Stomach (tissue), 9 donors: ENCODE measurements around the gene SPATS2. TPM values are rescaled to one million over a fixed set of nuclear protein-coding genes. Genes with fewer than 3 reads are reported as not detected.
A peak's percentile ranks its signal among the peaks of the same experiment; 100 is the strongest.

Experiments
- DNase-seq, 2 donors: peaks; one replicate each; pipeline versions ENCODE4 v3.0.0 to v3.0.0-alpha.2; 2013 to 2019
- H3K27ac ChIP-seq, 5 donors: fragments of 200-600 bp in 4 of 5; sonication (generic) in 4 of 5; one replicate each; pipeline ENCODE4 v1.5.1; 2013 to 2019; ENCODE audit warnings: mild to moderate bottlenecking in 1 of 5, moderate library complexity in 1 of 5
- H3K27me3 ChIP-seq, 3 donors: fragments of 200-600 bp; sonication (generic); one replicate each; pipeline ENCODE4 v1.5.1; 2017 to 2019; ENCODE audit warnings: mixed run types in 1 of 3
- H3K36me3 ChIP-seq, 4 donors: fragments of 200-600 bp; sonication (generic); 1 replicate in 3 of 4; 2 replicates in 1 of 4; pipeline ENCODE4 v1.5.1; 2016 to 2019
- H3K4me1 ChIP-seq, 4 donors: fragments of 200-600 bp; sonication (generic); one replicate each; pipeline ENCODE4 v1.5.1; 2016 to 2019
- H3K4me3 ChIP-seq, 4 donors: fragments of 200-600 bp; sonication (generic) in 3 of 4; one replicate each; pipeline ENCODE4 v1.5.1; 2016 to 2019; ENCODE audit warnings: mild to moderate bottlenecking in 1 of 4
- H3K9me3 ChIP-seq, 4 donors: fragments of 200-600 bp; sonication (generic); one replicate each; pipeline ENCODE4 v1.5.1; 2016 to 2019
- CTCF ChIP-seq, 7 experiments: fragments of 450-650 bp in 4 of 7; fragments of 200-600 bp in 3 of 7; sonication (generic) in 3 of 7; IDR thresholded peaks; one replicate each; pipeline ENCODE4 v1.5.1; 2016 to 2019; ENCODE audit warnings: antibody characterized with exemption in 7 of 7, control low read depth in 2 of 7, mild to moderate bottlenecking in 1 of 7
- EP300 ChIP-seq: sonication (generic); formaldehyde crosslinking; IDR thresholded peaks from one replicate; pipeline ENCODE4 v1.6.1; 2017; ENCODE audit warnings: antibody characterized with exemption
- POLR2A ChIP-seq, 4 donors: fragments of 450-650 bp; IDR thresholded peaks; one replicate each; pipeline ENCODE4 v1.6.1; 2016; ENCODE audit warnings: antibody characterized with exemption in 4 of 4, control low read depth in 2 of 4, mild to moderate bottlenecking in 1 of 4, moderate library complexity in 1 of 4
- POLR2AphosphoS5 ChIP-seq, 3 donors: sonication (generic); formaldehyde crosslinking; IDR thresholded peaks; one replicate each; pipeline ENCODE4 v1.6.1; 2016; ENCODE audit warnings: antibody characterized with exemption in 3 of 3
- WGBS, 5 donors: extraction: QIAGEN DNeasy Blood & Tissue Kit in 3 of 5; methylation state at CpG; one replicate each; pipeline versions ENCODE4 v1.1.5 to v1.1.7; 2013 to 2018; 5-methylcytosine and 5-hydroxymethylcytosine counted together
- intact Hi-C: fragments of 100-400 bp; cut with DNase I; formaldehyde crosslinking; loops from one replicate; pipeline ENCODE4 v1.15.1; 2023; ENCODE audit warnings: low total_unique reads
- polyA plus RNA-seq, 3 donors: library from polyadenylated mRNA; stranded (reverse); fragments of 200-250 nt; gene quantifications; one replicate each; pipeline ENCODE4 v1.2.3, GENCODE V29; 2013
- total RNA-seq, 5 donors: library from RNA; depleted of rRNA; stranded (reverse); fragments of >200 nt; gene quantifications; one replicate each; pipeline versions ENCODE4 v1.1.0 to v1.2.3, GENCODE V29; 2014 to 2016
- donor health status: healthy with polysubstance abuse.
- donor health status: Bipolar disorder and iron deficiency.
- donor health status: healthy.

Gene SPATS2
- total and polyA plus RNA-seq, 8 donors: 8.0 to 194 (median 17.8) TPM

GRCh38 chr12:49327887-49328286 lies 39.4 kb upstream of the SPATS2 start:
- H3K27me3 ChIP-seq: peaks cover 0 to 23% (median 5%) of the 10 kb centered on the region in 3 donors
- no peak overlapping the region for H3K4me3 ChIP-seq
- WGBS, 5 donors: 86 to 95% (median 91%) methylated on average over 2 of the region's 2 CpGs
- H3K27ac ChIP-seq: no peak overlapping the region
- intact Hi-C loops: no loop called here
- peaks cover 0 to 15% (median 0%) of the 10 kb centered on the region in 4 donors for H3K36me3 ChIP-seq
- DNase-seq: no peak
- TF ChIP-seq POLR2AphosphoS5 (IDR thresholded peaks at IDR 0.05): no peak
- TF ChIP-seq CTCF (IDR thresholded peaks at IDR 0.05): no peak
- TF ChIP-seq POLR2A (IDR thresholded peaks at IDR 0.05): no peak
- H3K4me1 ChIP-seq: peaks cover 7 to 22% (median 16%) of the 10 kb centered on the region in 4 donors
- no peaks in the 10 kb centered on the region for H3K9me3 ChIP-seq

GRCh38 chr12:49328816-49329215 lies 38.4 kb upstream of the SPATS2 start:
- no peak for TF ChIP-seq CTCF (IDR thresholded peaks at IDR 0.05)
- no peak for TF ChIP-seq POLR2A (IDR thresholded peaks at IDR 0.05)
- TF ChIP-seq POLR2AphosphoS5 (IDR thresholded peaks at IDR 0.05): no peak
- TF ChIP-seq EP300: no peak
- Histone ChIP-seq H3K27ac (no peak overlapping the region), H3K27me3 (peaks cover 0 to 32% (median 13%) of the 10 kb centered on the region in 3 donors), H3K4me3 (no peak overlapping the region), H3K36me3 (peaks cover 0 to 15% (median 0%) of the 10 kb centered on the region in 4 donors), H3K9me3 (no peaks in the 10 kb centered on the region), H3K4me1 (peaks cover 4 to 22% (median 12%) of the 10 kb centered on the region in 4 donors)
- intact Hi-C loops: no loop called here
- WGBS, 5 donors: 96 to 99% (median 96%) methylated on average over 12 of the region's 12 CpGs
- DNase-seq: peak in 1 of 2 donors; percentile 7

- Histone ChIP-seq H3K27me3 (peaks cover 4 to 45% (median 26%) of the 10 kb centered on the region in 3 donors), H3K4me1 (peaks cover 4 to 22% (median 8%) of the 10 kb centered on the region in 4 donors), H3K27ac (no peak overlapping the region), H3K4me3 (no peak overlapping the region), H3K9me3 (no peaks in the 10 kb centered on the region), H3K36me3 (peaks cover 0 to 15% (median 0%) of the 10 kb centered on the region in 4 donors)
- no peak for TF ChIP-seq POLR2AphosphoS5 (IDR thresholded peaks at IDR 0.05)
- no peak for TF ChIP-seq EP300
- TF ChIP-seq CTCF (IDR thresholded peaks at IDR 0.05): no peak
- no peak for TF ChIP-seq POLR2A (IDR thresholded peaks at IDR 0.05)
- intact Hi-C loops: no loop called here
- WGBS, 5 donors: 94 to 96% (median 95%) methylated on average over 5 to 7 of the region's 7 CpGs
- no peak for DNase-seq
Observed at GRCh38 chr12:49330032-49330619, 37.1 kb upstream of the SPATS2 start.

- Histone ChIP-seq H3K9me3 (no peaks in the 10 kb centered on the region), H3K4me3 (no peak overlapping the region), H3K27me3 (peaks cover 5 to 52% (median 32%) of the 10 kb centered on the region in 3 donors), H3K27ac (no peak overlapping the region), H3K36me3 (peaks cover 0 to 11% (median 0%) of the 10 kb centered on the region in 4 donors), H3K4me1 (peaks cover 4 to 22% (median 8%) of the 10 kb centered on the region in 4 donors)
- DNase-seq: peak in 1 of 2 donors; percentile 20
- WGBS, 5 donors: 74 to 83% (median 78%) methylated on average over 13 to 14 of the region's 14 CpGs
- no peak for TF ChIP-seq EP300
- no peak for TF ChIP-seq POLR2A (IDR thresholded peaks at IDR 0.05)
- no peak for TF ChIP-seq POLR2AphosphoS5 (IDR thresholded peaks at IDR 0.05)
- TF ChIP-seq CTCF (IDR thresholded peaks at IDR 0.05): no peak
- intact Hi-C loops: no loop called here
Observed at GRCh38 chr12:49330631-49331379, 36.5 kb upstream of the SPATS2 start.
